Measurements from ENCODE around the gene CHKA. TPM values are rescaled to one million over a fixed set of nuclear protein-coding genes. Genes with fewer than 3 reads are reported as not detected.
A peak's percentile ranks its signal among the peaks of the same experiment; 100 is the strongest.

CHKA gene
- total RNA-seq, 1 donor from 2014 or later, result 60.4 TPM

DNA sequence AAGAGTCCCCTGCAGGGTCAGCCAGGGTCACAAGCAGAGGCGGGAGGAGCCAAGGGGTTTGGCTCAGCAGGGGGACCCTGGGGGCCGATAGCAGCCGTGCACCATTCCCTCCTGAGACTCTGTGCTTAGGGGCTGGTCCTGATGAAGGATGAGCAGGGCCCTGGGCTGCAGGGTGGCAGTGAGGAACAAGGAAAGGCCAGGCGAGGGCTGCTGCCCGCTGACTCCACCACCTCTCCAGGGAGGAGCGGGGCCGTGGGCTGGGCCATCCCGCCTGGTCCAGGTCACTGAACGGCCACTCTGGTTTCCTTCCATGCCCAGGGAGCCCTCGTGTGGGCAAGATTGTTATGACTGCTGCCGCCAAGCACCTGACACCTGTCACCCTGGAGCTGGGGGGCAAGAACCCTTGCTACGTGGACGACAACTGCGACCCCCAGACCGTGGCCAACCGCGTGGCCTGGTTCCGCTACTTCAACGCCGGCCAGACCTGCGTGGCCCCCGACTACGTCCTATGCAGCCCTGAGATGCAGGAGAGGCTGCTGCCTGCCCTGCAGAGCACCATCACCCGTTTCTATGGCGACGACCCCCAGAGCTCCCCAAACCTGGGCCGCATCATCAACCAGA is 99.9 kb downstream of the CHKA start:
- no peaks in the 10 kb centered on the region for H3K9me3 Mint-ChIP-seq (ENCODE audit: low read depth)
- H3K27me3 Mint-ChIP-seq, result no peaks in the 10 kb centered on the region
- TF ChIP-seq, protein P1, sequence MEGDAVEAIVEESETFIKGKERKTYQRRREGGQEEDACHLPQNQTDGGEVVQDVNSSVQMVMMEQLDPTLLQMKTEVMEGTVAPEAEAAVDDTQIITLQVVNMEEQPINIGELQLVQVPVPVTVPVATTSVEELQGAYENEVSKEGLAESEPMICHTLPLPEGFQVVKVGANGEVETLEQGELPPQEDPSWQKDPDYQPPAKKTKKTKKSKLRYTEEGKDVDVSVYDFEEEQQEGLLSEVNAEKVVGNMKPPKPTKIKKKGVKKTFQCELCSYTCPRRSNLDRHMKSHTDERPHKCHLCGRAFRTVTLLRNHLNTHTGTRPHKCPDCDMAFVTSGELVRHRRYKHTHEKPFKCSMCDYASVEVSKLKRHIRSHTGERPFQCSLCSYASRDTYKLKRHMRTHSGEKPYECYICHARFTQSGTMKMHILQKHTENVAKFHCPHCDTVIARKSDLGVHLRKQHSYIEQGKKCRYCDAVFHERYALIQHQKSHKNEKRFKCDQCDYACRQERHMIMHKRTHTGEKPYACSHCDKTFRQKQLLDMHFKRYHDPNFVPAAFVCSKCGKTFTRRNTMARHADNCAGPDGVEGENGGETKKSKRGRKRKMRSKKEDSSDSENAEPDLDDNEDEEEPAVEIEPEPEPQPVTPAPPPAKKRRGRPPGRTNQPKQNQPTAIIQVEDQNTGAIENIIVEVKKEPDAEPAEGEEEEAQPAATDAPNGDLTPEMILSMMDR (IDR thresholded peaks at IDR 0.05; ENCODE audit: unreplicated experiment), result peak; percentile 44
- H3K27ac Mint-ChIP-seq, result peak overlapping the region; percentile 8
- H3K4me3 Mint-ChIP-seq (ENCODE audit: low read depth), result no peak overlapping the region
- peaks cover 16% of the 10 kb centered on the region for H3K4me1 Mint-ChIP-seq (ENCODE audit: low read depth)
- DNase-seq (ENCODE audit: low spot score, unreplicated experiment), result no peak
- peaks cover 6% of the 10 kb centered on the region for H3K36me3 Mint-ChIP-seq (ENCODE audit: insufficient read depth)

DNA sequence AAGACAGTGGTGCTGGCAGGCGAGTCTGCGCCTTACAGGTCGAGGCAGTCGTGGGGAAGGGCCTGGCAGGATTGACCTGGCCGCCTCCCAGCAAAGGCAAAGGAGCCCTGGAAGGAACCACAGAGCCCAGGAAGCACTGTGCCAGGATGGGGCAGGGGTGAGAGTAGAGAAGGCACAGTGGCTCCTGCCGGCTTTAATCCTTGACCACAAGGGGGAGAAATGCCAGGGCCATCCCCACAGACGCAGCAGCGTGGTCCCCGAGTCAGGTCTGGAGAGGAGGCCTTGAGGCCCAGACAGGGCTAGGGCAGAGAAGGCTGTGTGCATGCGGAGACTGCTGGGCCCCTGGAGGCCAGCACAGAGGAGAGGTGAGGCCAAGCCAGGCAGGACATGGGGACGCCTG is 100.6 kb downstream of the CHKA start:
- TF ChIP-seq, protein P1 (IDR thresholded peaks at IDR 0.05; ENCODE audit: unreplicated experiment), result no peak
- Mint-ChIP-seq H3K27ac (peak overlapping the region; percentile 8), H3K9me3 (ENCODE audit: low read depth) (no peaks in the 10 kb centered on the region), H3K4me3 (ENCODE audit: low read depth) (no peak overlapping the region), H3K36me3 (ENCODE audit: insufficient read depth) (peaks cover 6% of the 10 kb centered on the region), H3K4me1 (ENCODE audit: low read depth) (peaks cover 16% of the 10 kb centered on the region), H3K27me3 (no peaks in the 10 kb centered on the region)
- DNase-seq (ENCODE audit: low spot score, unreplicated experiment), result no peak

DNA sequence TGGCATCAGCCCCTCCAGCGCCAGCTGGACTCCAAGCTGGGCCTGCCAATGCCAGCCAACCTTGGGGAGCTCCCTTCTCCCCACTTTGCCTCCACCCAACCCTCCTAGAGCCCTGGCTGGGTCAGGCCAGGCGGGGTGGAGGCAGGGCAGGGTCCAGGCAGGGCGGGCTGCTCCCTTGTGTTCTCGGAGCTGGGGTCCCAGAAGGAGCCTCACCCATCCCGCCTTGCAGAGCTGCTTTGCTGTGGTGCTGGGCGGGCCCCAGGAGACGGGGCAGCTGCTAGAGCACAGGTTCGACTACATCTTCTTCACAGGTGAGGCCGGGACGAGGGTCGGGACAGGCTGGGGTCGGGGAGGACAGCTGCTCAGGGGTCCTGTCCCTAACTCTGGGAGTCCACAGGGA is 101.7 kb downstream of the CHKA start:
- DNase-seq (ENCODE audit: low spot score, unreplicated experiment), result no peak
- Mint-ChIP-seq H3K27me3 (no peaks in the 10 kb centered on the region), H3K4me1 (ENCODE audit: low read depth) (peaks cover 16% of the 10 kb centered on the region), H3K4me3 (ENCODE audit: low read depth) (no peak overlapping the region), H3K9me3 (ENCODE audit: low read depth) (no peaks in the 10 kb centered on the region), H3K27ac (peak overlapping the region; percentile 78), H3K36me3 (ENCODE audit: insufficient read depth) (peaks cover 2% of the 10 kb centered on the region)
- TF ChIP-seq, protein P1 (IDR thresholded peaks at IDR 0.05; ENCODE audit: unreplicated experiment), result no peak

DNA sequence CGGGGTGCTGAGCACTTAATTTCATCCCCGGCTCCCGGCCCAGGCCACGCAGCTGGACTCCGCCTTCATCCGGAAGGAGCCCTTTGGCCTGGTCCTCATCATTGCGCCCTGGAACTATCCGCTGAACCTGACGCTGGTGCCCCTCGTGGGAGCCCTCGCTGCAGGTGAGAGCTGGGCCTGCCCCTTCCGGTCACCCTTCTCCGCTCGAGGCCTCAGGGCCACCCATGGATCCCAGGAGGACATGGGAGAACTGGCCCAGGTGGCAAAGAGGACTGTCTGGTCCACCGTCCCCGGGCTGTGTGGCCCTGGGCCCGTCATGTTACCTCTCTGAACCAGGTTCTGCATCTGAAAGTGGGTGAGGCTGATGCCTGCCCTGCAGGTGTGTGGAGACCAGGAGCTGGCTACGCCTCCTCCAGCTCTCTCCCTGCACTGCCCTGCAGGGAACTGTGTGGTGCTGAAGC is 102.4 kb downstream of the CHKA start:
- Mint-ChIP-seq H3K4me1 (ENCODE audit: low read depth) (peaks cover 16% of the 10 kb centered on the region), H3K36me3 (ENCODE audit: insufficient read depth) (no peaks in the 10 kb centered on the region), H3K4me3 (ENCODE audit: low read depth) (no peak overlapping the region), H3K9me3 (ENCODE audit: low read depth) (no peaks in the 10 kb centered on the region), H3K27me3 (no peaks in the 10 kb centered on the region), H3K27ac (no peak overlapping the region)
- DNase-seq (ENCODE audit: low spot score, unreplicated experiment), result no peak
- TF ChIP-seq, protein P1 (IDR thresholded peaks at IDR 0.05; ENCODE audit: unreplicated experiment), result no peak

DNA sequence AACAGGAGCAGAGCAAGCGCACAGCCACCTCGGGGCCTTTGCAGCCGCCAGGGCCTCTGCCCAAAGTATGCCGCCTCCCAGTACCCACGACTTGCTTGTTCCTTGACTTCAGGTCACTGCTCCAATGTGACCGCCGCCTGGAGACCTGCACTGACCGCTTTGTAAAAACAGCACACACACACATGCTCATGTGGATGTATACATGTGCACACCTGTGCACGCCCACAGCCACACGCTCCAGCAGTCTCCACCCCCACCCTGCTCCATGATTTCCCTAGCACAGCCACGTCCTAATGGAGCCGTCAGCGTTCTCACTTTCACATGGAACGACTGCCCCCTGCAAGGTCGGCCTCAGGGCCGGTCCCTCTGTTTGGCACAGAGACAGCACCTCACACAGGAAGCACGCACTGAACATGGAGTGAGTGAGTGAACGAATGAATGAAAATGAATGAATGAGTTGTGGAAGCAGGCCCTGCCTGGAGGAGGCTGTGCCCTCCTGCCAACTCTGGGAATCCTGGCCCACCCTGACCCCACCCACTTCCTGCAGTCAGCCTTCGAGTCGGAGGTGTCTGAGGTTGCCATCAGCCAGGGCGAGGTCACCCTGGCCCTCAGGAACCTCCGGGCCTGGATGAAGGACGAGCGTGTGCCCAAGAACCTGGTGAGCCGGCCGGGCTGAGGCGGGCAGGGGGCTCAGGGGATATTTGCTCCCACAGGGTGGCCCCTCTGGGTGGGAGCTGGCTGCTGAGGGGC is 103.0 kb downstream of the CHKA start:
- peaks cover 18% of the 10 kb centered on the region for H3K4me1 Mint-ChIP-seq (ENCODE audit: low read depth)
- TF ChIP-seq, protein P1 (IDR thresholded peaks at IDR 0.05; ENCODE audit: unreplicated experiment), result no peak
- no peaks in the 10 kb centered on the region for H3K9me3 Mint-ChIP-seq (ENCODE audit: low read depth)
- no peak for DNase-seq (ENCODE audit: low spot score, unreplicated experiment)
- H3K27me3 Mint-ChIP-seq, result no peaks in the 10 kb centered on the region
- no peak overlapping the region for H3K27ac Mint-ChIP-seq
- H3K4me3 Mint-ChIP-seq (ENCODE audit: low read depth), result no peak overlapping the region
- no peaks in the 10 kb centered on the region for H3K36me3 Mint-ChIP-seq (ENCODE audit: insufficient read depth)
